Right lobe of liver (tissue), 4 donors: ENCODE results near the gene DDX54.

Experiments used
- CTCF ChIP-seq, 4 donors: fragments of 200-600 bp in 3 of 4; fragments of 450-650 bp in 1 of 4; IDR thresholded peaks; one replicate each; pipeline versions ENCODE4 v1.5.1 to v1.8.0; 2016 to 2022; ENCODE audit warnings: antibody characterized with exemption in 4 of 4, mild to moderate bottlenecking in 2 of 4
- POLR2A ChIP-seq: fragments of 450-650 bp; IDR thresholded peaks from one replicate; pipeline ENCODE4 v1.6.1; 2017; ENCODE audit warnings: antibody characterized with exemption, mild to moderate bottlenecking
- donor health status: DM: no; HTN: no; CAD: no.
- donor health status: DM: no; HTN: no; CAD: no.
- donor health status: DM: no; HTN: yes; CAD: no.

GRCh38 chr12:113134071-113134470, 51.2 kb downstream of the DDX54 start:
- TF ChIP-seq CTCF (IDR thresholded peaks at IDR 0.05) (no peak), POLR2A (no peak)
